GM10248 (cell line): ENCODE measurements around the gene IFT22.
A peak's percentile ranks its signal among the peaks of the same experiment; 100 is the strongest.
"Not testable (repeated sequence)": the region's sequence is repeated elsewhere in the genome, so short reads cannot be mapped to it uniquely, and the experiment has no call there.

ENCODE experiments used
- CTCF ChIA-PET: fragments of 300-600 bp; sonication (Branson Sonifier 250); formaldehyde crosslinking; extraction: SDS; loops from one replicate; lab custom pipeline; 2021; ENCODE audit warnings: antibody characterized with exemption; lab: Yijun Ruan, JAX
- POLR2A ChIA-PET: fragments of 350-650 bp; sonication (Branson Sonifier 250); formaldehyde crosslinking; extraction: SDS; loops from one replicate; lab custom pipeline; 2020; ENCODE audit warnings: antibody characterized with exemption; lab: Yijun Ruan, JAX
- DNase-seq: peaks from one replicate; pipeline ENCODE4 v3.0.0; 2012; ENCODE audit errors: extremely low spot score
- CTCF ChIP-seq: IDR thresholded peaks from 2 replicates; pipeline ENCODE4 v1.5.1; 2012; ENCODE audit warnings: mild to moderate bottlenecking, low read depth; ENCODE audit errors: extremely low read depth, missing control alignments, control extremely low read depth

IFT22 gene

DNA sequence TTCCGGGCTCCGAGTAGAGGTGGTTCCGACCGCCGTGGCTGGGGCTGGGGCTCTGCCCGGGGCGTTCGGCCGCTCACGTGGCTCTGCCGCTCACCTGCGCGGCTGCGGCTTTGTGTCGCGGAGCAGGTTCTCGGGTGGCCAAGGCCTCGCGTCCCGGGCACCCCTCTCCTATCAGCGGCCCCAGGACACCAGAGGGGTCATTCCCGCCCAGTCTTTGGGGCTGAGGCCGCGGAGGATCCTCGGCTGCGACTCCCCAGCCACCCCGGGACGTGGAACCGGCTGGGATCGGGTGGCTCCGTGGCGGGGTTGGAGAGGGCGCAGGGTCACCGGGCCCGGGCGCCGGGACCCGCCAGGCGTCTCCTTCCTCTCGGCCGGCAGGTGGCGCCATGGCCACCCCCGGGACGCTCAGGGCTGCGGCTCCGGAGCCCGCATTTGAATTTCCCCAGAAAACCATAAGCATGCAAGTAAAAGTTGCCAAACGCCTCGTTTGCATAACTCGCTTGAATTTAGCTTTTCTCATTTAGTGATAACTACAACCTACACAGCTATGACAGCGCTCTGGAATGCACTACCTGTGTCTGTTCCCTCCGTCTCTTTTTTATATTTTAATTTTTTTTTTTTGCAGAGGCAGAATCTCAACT is 42.2 kb upstream of the IFT22 start:
- ChIA-PET POLR2A (no interaction called here), CTCF (interaction anchor here (0.8 to 2.9 kb wide), 20 partner anchors 9 to 906 kb away, joined by 3 to 25 read pairs (median 4); no protein-coding TSS in a partner anchor)
- DNase-seq, result peak; percentile 87
- peak; percentile 79 for TF ChIP-seq CTCF

GRCh38 chr7:101363196-101363733 is 41.7 kb upstream of the IFT22 start:
- TF ChIP-seq CTCF, result no peak
- no peak for DNase-seq
- POLR2A ChIA-PET, result no interaction called here
- CTCF ChIA-PET, result interaction anchor here (0.8 to 2.9 kb wide), 4 partner anchors 11 to 175 kb away, joined by 3 to 7 read pairs (median 6); no protein-coding TSS in a partner anchor

GRCh38 chr7:101362334-101363195 is 41.0 kb upstream of the IFT22 start, which contains the start of gene COL26A1:
Gene COL26A1, plus strand, starts transcription at chr7:101362875. Its CDS starts 158 bp downstream, at chr7:101363033.
- POLR2A ChIA-PET, result no interaction called here
- no peak for DNase-seq

GRCh38 chr7:101357433-101357832 is 35.8 kb upstream of the IFT22 start:
- ChIA-PET CTCF (no interaction called here), POLR2A (no interaction called here)
- no peak for DNase-seq
- TF ChIP-seq CTCF, result no peak

More at GRCh38 chr7:101362334-101363195, 41.0 kb upstream of the IFT22 start, which contains the start of gene COL26A1:
- CTCF ChIA-PET, result interaction anchor here (0.8 to 2.9 kb wide), 6 partner anchors 12 to 176 kb away, joined by 3 to 7 read pairs (median 4); no protein-coding TSS in a partner anchor
- TF ChIP-seq CTCF, result no peak

- no peak for TF ChIP-seq CTCF
- DNase-seq, result no peak
- ChIA-PET CTCF (no interaction called here), POLR2A (no interaction called here)
These were observed 31.3 kb upstream of the IFT22 start for GRCh38 chr7:101352920-101353308.

DNA sequence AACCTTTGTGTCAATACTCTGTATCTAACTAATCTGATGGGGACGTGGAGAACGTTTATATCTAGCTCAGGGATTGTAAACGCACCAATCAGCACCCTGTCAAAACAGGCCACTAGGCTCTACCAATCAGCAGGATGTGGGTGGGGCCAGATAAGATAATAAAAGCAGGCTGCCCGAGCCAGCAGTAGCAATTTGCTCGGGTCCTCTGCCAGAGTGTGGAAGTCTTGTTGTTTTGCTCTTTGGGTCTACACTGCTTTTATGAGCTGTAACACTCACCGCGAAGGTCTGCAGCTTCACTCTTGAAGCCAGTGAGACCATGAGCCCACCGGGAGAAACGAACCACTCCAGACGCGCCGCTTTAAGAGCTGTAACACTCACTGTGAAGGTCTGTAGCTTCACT is 27.7 kb upstream of the IFT22 start:
- DNase-seq, CTCF ChIA-PET, POLR2A ChIA-PET: not testable (repeated sequence)

- CTCF ChIA-PET, result interaction anchor here (0.9 kb wide), 1 partner anchor 16 kb away, joined by 3 read pairs; no protein-coding TSS in a partner anchor
- DNase-seq, POLR2A ChIA-PET: not testable (repeated sequence)
These were observed 26.9 kb upstream of the IFT22 start for GRCh38 chr7:101348456-101349067.
